Activated gamma-delta T cell treated with Interleukin-2 at 50 U/mL for 16 hours (primary cell): Measurements from ENCODE around the gene SDC1.
"Not testable (repeated sequence)": the region's sequence is repeated elsewhere in the genome, so short reads cannot be mapped to it uniquely, and the experiment has no call there.

ENCODE experiments used
- DNase-seq: peaks from one replicate; pipeline ENCODE4 v3.0.0-alpha.2; 2020

The SDC1 gene

DNA sequence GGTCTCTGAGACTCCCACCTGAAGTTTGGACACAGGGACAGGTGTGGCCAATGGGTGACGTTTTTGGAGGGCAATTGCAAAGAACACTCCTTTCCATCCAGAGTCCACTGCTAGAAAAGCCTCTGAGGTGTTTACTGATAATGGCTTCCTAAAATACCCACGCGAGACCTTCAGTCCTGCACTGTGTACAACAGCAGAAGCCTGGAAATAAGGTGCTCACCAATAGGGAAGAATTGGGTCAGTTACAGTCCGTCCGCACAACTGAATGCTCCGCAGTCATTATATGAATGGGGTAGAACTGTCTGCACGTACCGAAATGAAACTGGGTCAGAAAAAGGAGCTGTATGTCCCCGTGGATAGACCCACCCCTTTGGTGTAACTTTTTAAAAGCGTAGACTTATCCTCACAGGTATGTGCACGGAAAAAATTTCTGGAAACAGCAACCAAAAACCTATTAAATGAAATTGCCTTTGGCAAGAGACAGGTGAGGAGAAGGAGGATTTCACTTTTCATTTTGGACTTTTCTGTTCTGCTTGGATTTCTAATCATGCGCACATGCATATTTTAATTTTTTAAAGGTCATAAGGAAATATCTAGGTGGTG, 29.4 kb downstream of the SDC1 start:
- DNase-seq, result no peak

DNA sequence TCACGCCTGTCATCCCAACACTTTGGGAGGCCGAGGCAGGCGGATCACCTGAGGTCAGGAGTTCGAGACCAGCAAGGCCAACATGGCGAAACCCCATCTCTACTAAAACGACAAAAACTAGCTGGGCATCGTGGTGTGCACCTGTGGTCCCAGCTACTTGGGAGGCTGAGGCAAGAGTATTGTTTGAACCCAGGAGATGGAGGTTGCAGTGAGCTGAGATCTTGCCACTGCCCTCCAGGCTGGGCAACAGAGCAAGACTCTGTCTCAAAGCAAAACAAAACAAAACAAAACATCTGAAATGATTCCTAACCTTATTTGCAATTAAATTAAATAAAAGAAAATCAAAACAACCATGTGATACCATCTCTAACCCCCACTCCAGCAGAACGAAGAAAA, 29.9 kb downstream of the SDC1 start:
- DNase-seq, result not testable (repeated sequence)

DNA sequence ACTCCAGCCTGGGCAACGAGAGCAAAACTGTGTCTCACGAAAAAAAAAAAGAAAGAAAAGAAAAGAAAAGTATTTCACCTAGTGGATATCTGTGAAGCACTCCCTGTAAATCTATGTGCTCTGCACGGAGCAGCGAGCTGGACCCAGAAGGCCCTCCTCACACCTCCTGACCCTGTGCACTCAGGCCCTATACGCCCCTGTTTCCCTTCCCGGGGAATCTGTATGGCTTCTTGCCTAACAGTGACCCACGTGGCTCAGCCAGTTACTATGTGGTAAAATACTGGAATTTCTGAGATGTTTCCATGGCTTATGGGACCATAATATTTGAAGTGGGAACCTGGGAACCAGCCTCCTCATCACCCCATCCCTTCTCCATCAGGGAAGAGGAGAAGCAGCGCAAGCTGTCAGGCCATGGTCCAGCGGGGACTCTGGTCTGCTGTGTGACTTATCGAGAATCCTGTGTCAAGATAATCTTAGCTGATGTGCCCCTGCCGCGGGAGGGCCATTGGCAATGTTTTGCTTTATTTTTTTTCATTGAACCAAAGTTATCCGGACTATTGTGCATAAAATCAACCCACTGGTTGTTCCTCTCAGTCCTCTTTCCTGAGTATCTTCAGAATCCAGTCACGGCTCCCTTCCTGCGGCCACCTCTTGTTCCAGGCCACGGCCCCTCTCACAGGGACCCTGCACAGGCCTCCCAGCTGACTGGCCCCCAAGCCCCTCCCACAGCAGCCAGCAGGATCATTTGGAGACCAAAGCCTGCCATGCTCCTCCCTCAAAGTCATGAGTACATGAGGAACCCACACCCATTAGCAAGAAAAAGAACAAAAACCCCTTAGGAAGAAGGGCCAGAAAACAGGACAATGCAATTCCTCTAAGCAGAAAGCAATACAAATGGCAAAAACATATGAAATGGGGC, 30.6 kb downstream of the SDC1 start:
- no peak for DNase-seq

DNA sequence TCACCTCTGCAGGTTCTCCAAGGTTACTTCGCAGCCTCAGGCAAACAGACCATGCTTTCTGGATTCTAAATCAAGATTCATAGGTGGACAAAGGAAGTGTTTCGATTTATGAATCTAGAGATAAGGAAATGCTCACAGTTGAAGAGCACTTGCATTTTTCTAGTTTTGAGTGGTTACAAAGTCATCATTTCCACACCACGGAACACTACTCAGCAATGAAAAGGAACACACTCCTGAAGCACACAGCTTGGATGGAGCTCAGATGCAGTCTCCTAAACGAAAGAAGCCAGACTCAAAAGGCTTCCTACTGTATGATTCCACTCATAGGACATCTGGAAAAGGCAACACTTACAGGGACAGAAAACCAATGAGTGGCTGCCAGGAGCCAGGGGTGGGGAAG, 31.7 kb downstream of the SDC1 start:
- DNase-seq, result no peak

DNA sequence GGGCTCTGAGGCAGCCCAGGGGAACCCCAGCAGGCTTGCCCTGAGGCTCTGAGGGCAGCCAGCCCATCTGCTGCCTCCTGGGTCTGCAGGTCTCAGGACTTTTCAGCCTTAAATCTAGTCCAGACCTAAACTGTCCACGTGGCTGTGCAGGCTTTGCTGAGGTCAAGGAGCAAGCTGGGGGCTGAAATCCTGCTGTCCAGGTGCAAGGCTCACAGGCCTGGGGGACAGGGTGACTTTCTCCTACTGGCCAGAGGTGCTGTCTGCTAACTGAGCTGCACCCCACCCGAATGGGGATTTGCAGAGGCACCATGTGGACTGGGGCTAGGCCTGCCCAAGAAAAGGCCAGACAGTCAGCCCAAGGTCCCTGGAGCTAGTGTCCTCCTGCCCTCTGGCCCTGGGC, 32.1 kb downstream of the SDC1 start:
- DNase-seq, result no peak

DNA sequence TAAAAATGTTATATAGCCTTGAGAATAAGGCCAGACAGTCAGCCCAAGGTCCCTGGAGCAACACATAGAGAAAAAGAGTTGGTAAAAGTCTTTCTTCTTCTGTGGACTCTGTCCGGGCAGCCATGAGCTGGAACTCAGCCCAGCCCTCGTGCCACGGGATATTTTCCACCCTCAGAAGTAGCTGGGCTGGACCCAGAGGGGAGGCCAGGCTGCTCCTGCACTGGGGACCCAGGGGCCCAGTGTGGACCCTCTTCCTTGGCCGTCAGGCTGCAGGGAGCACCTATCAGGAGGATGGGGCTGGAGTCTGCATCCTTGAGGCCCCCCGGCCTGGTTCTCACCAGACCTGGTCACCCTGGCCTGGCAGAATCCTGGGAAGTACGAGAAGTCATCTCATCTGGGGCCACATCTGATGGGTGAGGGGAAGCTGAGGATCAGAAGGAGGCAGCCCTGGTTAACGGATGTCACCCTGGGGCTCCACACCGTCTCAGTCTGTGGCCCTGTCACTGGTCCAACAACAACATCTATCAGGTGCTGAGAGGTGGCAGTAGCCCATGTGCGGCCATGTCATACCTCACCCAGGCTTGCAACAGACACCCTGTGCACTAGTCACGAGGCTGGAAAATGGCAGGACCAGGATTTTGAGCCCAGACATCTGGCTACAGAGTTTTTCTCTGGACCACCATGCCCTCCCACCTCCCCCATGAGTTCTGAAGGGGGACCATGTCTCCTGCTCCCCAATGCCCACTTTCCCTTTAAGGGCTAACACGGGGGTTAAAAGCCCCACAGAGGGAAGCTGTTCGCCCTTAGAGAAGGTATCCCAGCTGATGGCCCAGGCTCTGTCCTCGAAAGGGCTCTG, 33.0 kb downstream of the SDC1 start:
- DNase-seq, result no peak

DNA sequence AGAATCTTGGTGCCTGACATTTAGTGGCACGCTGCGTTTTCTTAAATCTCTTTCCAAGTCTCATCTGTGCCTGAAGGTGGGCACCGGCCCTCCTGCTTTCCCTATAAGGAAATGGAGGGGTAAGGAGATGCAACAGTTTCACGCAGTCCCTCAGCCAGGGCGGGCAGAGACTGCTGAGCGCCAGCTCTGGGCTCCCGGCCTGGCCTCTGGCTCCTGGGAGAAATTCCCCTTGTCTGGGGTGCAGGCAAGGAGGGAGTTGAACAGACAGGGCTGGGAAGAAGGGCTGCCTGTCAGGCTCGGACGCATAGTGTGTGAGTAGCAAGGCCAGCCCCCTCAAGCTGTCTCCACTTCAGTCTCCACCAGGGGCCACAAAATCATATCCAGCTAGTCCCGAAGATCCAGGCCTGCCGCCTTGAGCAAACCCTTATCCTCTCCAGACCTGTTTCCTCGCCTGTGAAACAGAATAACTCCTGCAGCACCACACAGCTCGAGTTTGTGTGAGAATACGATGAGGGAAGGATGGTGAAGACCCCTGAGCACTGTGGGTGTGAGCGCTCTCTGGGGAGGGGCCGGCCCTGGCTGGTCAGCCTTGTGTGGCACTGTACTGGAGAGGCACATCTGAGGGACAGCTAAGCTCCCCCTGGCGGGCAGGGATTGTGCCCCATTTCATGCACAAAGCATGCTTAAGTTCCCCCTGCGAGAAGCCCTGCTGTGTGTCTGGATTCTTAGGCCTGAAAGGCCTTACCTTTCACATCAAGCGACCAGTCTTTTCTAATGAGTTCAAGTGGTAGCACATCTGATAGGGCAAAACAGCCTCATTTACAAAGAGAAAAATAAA, 33.8 kb downstream of the SDC1 start:
- no peak for DNase-seq

DNA sequence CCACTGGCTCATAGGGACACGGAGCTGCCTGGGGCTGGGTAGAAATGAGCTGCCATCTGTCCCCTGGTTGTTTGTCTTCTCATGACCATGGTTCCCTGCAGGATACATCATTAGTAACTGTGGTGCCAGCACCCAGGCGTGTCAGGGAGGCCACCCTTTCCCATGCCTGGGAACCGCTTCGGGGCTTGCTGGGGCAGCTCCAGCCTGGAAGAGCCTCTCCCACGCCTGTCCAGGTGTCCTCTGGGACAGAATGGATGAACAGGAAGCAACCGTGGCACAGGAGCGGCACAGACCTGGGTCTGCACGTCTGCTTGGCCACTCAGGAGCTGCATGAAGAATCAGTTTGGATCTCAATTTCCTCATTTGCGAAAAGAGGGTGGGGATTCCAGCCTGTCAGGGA, 34.8 kb downstream of the SDC1 start:
- no peak for DNase-seq

DNA sequence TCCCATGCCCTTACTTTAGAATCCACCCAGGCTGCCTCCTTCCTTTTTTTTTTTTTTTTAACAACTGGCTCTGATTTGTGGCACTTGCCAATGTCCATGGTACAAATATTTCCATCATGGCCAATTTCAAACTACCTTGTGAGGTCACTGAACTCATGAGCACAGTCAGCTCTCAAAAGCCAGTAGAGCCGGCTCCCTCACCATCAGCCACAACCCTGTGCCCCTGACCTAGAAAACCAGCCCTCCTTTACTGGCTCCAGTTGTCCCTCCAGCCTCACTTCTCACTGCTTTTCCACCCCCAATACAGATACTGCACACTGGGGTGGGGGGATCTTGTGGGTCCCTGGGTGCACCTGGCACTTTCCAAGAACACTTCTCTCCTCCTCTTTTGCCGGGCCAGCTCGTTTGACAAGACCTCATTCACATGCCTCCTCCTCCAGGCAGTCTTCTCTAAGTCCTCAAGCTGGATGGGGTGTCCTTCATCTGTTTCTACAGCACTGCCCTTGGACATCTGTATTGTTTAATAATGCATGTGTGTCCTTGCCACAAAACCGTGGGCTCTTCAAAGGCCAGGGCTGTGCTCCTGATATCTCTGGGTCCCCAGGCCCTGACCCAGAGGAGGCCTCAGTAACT, 35.5 kb downstream of the SDC1 start:
- DNase-seq, result no peak

DNA sequence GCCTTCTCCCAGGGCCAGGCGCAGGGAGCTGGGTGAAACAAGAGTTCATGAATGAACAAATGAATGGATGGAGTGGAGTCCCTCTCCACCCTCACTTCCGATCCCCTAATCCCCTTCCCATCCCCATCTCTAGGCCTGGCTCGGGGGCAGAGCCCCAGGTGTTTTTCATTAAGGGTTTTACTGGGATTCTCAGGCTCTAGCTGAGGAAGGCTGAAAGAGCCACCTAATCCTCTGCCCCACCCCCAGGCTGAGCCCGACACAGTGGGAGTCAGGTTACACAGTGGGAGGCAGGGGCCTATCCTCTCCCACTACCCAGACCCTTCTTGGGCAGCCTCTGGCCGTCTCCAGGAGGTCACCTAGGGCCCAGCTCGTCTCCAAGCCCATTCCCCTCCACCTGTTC, 36.1 kb downstream of the SDC1 start:
- no peak for DNase-seq

DNA sequence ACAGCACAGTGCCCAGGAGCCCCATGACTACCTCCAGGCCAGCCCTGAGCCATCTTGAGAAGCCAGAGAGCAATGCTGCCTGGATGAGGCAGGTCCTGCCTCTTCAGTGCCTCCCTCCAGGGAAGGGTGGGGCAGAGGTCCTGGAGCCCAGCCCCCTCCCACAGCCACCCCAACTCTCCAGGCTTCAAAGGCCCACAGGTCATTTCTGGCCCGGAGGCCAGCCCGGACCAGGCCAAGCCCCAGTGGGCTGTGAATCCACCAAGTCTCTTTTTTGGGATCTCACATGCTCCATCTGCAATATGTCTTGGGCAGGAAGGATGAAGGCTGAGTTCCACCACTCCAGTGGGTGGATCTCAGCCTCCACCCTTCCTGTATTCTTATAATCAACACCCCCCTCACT, 36.7 kb downstream of the SDC1 start:
- DNase-seq, result no peak

DNA sequence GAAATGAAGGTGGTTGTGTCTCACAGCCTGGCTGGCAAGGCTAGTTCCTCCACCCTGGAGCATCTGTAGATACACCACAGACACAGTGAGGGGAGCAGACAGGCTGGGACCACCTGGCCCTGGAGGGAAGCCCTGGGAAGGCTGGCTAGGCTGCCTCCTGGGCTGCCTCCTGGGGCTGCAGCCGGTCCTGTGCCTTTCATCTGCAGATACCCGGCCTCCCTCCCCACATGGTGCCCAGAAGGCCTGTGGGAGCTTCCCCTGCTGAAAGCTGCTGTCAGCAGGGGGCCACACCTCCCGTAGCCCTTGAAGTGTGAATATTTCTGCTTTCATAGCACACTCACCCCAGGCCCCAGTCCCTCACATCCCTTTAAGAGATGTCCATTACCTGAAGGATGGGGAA, 37.6 kb downstream of the SDC1 start:
- no peak for DNase-seq

DNA sequence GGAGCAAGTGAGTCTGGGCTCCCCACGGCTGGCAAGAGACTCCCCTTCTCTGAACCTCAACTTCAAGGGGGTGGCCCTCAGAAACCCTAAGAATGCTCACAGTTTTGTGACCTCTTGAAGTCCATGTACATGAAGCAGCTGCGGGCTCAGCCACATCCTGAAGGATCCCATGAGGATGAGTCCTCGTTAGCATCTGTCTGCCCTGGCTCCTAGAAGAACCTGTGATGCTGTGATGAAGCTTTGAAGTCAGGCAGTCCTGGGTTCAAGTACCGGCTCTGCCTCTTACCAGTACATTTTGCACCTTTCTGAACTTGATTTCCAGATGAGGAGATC, 38.1 kb downstream of the SDC1 start:
- no peak for DNase-seq

DNA sequence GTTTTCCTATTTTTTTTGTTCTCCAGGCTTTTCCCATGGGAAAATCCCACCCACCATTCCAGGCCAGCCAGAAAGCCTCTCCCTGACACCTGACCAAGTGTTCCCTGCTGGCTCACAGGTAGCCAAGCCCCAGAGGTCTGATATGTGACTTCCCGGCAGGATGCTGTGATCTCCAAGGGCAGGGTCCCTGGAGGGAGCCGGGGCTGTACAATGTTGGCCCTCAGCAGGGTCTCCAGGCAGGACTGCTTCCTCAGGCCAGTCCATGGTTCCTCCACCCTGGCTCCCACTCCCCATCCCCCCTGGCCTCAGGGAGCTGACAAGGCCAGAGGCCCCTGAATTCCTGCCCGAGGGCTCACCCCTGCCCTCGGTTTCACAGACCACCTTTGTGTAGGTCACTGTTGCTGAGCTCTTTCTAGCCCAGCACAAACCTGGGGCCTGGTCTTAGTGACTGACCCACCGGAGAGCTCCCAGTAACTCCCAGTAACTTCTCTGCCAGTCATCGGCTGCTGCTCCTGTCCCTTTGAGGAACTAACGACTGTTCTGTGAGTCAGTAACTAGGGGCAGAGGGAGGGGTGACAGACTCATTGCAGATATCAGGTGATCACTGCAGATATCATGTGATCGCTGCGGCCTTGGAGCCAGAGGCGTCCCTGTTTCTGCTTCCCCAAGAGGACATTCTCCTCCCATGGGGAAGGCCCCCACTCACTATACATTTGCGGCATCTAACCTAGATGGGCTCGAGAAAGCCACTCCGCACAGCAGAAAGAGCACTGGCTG, 38.7 kb downstream of the SDC1 start:
- DNase-seq, result no peak

DNA sequence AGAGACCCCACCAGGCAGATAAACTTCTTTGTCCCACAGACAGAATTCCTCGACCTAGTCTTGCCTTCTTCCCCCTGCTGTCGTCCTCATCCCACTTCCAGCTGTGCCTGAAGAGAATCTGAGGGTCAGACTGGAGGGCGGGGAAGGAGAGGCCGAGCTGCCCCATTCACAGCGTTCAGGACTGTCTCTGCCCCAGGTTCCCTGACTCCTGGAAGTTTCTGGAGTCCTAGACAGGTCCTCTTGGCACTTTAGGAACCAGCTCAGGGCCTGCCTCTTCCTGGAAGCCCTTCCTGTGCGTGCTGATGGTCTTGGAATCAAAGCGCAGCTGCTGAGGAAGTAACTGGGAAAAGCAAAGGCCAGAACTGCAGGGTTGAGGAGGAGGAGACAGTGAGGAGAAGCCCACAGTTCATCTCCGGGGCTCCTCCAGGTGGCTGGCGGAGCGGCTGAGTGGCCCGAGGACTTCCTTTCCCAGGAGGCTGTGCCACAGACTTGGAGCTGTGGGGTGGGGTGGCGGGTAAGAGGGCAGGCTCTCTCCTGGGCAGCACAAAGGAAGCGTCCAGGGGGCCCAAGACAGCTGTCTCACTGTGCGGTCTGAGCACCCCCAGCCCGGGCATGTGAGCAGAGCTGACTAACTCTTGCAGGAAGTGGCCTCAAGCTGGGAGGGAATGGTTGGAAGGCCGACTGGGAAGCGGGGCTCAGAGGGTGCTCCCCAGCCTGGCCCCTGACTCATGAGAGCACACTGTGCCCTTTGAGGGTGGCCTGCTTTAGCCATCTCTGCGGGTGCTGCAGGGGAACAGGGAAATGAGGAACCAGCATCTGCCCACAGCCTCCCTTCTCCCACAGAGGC, 39.5 kb downstream of the SDC1 start:
- DNase-seq, result no peak

DNA sequence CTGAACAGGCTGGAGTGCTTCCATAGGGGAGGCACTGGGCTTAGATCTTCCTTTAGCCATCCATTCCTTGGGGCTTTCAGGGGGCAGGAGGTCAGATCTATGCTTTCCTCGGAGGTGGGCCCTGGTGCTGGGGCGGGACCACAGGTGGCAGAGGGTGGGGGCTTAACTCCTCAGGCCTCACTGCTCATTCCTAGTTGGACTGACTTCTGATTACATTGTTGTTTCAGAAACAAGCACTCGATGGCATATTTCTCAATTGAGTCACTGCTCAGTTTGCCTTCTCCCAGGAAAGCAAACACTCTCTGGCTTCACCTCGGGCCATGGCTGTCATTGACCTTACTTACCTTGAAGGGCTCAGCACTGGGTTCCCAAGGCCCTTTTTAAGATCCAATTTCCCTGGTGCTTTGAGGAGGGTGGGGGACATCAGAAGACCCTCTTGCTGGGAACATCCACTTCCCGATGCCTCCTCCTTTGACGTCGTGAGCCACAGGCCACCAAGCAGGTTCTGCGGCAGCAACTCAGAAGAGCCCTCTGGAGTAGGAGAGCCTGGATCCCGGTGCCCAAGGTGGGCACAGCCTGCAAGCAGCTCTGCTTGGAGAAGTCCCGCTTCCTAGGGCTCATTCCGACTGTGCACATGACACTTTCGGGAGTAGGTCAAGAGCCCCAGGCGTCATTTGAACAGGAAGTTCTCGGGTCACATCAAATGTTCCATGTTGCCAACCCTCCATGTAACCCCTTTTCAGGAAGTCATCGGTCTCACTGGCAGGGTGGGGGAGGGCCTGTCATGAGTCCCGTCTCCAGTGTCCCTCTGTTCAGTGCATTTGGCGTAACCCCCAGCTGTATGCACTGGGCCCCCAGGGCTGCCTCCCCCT, 40.6 kb downstream of the SDC1 start:
- no peak for DNase-seq

DNA sequence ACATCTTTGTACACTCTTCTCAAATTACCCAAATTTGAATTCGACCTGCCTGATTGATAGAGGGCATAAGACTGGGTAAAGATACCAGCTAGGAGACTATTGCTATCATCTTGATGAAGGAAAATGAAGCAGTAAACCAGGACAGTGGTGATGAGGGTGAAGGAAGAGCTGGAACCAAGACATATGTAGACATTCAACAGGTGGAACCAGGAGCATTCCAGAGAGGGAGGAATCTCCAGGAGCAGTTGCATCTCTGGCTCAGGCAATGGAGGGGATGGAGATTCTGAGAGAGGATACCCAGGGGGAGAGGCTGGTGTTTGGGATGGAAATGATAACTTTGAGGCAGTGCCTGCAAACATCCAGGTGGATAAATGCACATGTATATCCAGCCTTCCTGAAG, 41.6 kb downstream of the SDC1 start:
- no peak for DNase-seq

DNA sequence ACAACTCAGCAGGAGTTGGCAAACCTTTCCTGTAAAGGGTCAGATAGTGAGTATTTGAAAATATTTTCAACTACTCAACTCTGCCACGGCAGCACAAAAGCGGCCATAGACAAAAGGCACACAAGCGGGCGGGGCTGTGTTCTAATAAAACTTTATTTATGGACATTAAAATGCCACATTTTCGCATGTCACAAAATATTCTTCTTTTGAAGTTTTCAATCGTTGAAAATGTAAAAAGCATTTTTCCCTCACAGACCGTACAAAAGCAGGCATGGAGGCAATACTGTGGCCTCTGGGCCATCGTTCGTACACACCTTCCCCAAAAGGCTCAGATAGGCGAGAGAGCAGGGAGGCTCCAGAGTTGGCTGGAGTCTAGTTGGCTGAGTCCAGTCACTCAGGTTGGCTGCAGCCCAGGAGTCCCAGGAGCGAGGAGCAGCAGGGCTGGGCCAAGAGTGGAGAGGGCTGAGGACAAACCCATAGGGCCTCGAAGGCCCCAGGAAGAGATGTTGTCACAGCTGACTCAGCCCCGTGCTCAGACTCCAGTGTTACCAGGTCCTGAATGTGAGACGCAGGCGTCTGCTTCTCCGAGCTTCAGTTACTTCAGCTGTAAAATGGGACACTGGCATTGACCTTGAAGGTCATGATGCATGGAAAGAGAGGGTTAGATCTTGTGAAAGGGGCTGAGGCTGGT, 42.5 kb downstream of the SDC1 start:
- no peak for DNase-seq

DNA sequence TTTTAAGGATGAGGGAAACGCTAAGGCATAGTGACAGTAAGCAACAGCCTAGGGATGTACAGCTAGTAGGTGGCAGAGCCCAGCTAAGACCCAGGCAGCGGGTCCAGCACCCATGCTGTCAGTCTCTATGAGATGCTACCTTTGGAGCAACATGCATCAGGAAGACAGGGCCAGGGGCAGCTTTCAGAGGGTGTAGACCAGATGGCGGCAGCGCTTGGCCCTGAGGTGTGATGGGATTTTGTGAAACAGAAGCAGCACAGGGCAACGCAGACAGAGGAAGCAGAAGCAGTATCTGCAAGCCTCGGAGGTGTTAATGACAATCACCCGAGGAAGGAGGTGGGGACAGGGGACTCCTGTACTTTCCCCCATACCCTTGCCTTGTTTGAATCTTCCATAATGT, 43.2 kb downstream of the SDC1 start:
- no peak for DNase-seq
